HG02840 (cell line): ENCODE data around the gene ATP5ME.
"Not testable (repeated sequence)": the region's sequence is repeated elsewhere in the genome, so short reads cannot be mapped to it uniquely, and the experiment has no call there.

ENCODE experiments used
- ATAC-seq: cut with Tn5 transposase; IDR thresholded peaks from one replicate; pipeline ENCODE4 v1.9.1; 2021; ENCODE audit warnings: mild to moderate bottlenecking, moderate library complexity, moderate number of reproducible peaks; ENCODE audit not compliant: unreplicated experiment, low FRiP score

The ATP5ME gene, protein sequence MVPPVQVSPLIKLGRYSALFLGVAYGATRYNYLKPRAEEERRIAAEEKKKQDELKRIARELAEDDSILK

DNA sequence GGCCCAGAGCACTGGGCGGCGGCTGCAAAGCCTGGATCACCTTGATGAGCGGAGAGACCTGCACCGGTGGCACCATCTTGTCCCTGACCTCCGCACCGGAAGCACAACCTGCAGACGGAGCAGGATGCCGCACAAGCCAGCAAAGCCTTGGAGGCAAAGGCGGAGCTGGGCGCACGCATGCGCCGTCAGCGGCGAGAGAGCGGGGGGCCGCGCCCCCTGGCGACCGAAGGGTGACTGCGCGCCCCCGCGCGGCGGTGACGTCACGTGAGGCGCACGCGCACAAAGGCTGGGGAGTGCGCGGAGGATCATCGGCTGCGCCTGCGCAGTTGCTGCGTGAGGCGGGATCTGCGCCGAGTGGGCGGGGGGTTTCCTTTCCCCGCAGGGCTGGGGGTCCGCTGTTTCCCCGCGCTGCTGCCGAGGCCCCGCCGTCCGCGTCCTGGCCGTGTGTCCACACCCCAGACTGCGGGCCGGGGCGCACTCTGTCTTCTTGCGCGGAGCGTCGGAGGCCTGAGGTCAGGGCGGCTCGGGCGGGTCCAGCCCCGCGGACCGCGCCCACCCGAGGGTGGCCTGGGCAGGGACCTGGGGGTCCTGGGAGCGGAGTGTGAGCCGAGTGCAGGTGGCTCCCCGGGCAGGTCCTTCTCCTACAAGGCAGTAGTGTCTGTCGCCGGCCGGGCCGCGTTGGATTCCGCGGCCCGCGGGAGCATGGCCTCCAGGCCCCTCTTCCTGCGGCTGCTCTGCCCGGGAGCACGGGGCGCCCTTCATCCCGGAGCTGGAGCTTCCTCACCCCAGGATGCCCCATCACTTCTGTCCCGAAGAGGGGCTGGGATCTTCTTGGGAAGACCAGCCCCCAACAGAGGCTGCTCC lies at the start of gene ATP5ME, which contains the start of gene MYL5:
Gene ATP5ME, minus strand, starts transcription at position 105 of the 864 bp plus-strand sequence. Its CDS starts 29 bp downstream, at position 76.
Gene MYL5, plus strand, starts transcription at position 371 of the 864 bp plus-strand sequence. CDS start 3,485 bp downstream, outside the sequence.
- peak; percentile 78 for ATAC-seq

DNA sequence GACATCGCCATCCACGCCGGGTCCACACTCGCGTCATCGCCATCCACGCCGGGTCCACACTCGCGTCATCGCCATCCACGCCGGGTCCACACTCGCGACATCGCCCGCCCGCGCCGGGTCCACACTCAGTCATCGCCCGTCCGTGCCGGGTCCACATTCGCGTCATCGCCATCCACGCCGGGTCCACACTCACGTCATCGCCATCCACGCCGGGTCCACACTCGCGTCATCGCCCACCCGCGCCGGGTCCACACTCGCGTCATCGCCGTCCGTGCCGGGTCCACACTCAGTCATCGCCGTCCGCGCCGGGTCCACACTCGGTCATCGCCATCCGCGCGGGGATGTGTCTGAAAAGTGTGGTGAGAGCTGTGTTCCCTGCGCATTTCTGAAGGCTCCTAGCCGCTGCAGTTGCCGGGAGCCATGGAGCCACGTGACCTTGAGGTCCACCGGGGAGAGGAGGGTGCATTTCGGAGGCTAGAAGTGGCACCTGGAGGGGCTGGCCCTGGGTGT lies 48.8 kb upstream of the ATP5ME start:
- ATAC-seq = no peak

DNA sequence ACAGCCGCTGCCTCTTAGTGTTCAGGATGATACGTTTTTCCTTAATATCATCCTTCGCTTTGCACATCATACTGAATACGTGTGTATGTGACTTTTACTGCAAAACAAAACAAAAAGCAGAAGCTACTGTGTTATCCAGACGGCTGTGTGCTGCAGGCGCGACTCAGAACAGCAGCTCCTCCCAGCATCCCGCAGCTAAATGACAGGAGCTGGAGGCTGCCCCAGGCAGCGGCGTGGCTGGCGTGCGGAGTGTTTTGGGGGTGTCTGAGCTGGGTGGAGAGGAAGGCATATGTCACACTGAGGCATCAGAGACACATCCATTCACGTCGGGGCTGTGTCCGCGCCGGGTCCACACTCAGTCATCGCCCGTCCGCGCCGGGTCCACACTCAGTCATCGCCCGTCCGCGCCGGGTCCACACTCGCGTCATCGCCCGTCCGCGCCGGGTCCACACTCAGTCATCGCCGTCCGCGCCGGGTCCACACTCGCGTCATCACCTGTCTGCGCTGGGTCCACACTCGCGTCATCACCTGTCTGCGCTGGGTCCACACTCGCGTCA lies 48.2 kb upstream of the ATP5ME start:
- no peak for ATAC-seq

DNA sequence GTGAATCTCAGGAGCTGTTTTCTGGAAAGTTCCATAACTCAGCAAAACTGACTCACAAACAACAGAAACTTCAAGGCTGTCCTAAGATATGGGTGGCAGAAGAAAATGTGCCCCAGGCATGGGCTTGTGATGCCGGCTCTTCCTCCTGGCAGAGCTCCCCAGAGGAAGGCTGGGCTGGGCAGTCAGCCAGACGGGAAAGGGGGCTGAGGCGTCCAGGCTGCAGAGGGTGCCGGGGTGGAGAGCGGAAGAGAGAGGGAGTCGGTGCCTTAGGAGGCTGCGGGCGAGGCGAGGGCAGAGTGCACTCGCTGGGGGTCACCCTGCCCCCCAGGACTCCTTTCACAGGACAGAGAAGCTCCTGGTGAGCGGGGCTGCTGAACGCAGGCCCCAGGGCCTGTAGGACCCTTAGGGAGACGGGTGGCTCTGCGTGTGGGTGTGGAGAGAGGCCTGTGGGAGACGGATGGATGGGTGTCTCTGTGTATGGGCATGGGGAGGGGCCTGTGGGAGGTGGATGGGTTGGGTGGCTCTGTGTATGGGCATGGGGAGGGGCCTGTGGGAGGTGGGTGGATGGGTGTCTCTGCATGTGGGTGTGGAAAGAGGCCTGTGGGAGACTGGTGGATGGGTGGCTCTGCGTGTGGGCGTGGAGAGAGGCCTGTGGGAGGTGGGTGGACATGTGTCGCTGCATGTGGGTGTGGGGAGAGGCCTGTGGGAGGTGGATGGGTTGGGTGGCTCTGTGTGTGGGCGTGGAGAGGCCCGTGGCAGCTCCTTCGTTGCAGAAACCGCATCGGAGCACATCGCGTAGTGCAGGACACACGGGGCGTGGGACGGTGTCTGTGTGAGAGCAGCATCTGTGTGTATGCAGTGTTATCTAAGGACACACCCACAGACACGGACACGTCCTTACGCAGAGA lies 47.4 kb upstream of the ATP5ME start:
- ATAC-seq = no peak

DNA sequence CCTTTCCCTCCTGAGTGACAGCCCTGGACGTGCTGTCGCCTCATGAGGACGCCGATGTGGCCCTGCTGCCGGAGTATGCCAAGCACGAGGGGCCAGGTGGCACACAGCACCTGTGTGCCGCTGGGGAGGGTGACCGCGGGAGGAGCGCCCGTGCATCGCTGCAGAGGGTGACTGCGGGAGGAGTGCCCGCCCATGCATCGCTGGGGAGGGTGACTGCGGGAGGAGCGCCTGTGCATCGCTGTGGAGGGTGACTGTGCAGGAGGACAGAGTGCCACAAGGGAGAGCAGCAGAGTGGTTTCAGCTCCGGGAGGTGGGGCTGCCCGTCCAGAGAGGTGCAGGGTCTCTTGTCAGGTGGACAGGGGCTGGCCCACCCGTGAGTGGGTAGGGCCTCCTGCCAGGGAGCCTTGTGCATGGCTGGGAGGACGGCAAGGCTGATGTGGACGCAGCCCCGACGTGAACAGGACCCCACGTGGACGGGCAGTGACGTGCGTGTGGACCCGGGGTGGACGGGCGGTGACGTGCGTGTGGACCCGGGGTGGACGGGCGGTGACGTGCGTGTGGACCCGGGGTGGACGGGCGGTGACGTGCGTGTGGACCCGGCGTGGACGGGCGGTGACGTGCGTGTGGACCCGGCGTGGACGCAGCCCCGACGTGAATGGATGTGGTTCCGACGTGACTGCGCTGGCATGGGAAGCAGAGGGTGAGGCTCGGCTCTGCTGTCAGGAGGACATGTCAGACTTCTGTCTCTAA lies 46.2 kb upstream of the ATP5ME start:
- no peak for ATAC-seq

DNA sequence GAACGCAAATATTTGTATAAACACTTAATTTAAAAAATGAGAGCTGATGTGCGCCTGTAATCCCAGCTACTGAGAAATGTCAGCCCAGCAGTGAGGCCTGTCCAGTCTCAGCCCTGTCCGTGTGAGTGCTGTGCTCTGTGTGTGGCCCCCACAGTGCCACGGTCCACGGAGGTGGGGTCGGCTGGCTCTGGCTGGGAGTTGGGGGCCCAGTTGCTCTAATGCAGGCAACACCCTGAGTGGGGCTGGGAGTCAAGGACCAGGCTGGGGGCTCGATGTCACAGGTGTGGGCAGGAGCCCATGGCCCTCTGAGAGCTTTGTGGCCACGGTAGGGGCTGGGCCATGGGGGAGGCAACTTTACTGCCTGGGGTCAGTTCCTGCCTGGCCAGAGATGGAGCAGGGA lies 44.4 kb upstream of the ATP5ME start:
- no peak for ATAC-seq

DNA sequence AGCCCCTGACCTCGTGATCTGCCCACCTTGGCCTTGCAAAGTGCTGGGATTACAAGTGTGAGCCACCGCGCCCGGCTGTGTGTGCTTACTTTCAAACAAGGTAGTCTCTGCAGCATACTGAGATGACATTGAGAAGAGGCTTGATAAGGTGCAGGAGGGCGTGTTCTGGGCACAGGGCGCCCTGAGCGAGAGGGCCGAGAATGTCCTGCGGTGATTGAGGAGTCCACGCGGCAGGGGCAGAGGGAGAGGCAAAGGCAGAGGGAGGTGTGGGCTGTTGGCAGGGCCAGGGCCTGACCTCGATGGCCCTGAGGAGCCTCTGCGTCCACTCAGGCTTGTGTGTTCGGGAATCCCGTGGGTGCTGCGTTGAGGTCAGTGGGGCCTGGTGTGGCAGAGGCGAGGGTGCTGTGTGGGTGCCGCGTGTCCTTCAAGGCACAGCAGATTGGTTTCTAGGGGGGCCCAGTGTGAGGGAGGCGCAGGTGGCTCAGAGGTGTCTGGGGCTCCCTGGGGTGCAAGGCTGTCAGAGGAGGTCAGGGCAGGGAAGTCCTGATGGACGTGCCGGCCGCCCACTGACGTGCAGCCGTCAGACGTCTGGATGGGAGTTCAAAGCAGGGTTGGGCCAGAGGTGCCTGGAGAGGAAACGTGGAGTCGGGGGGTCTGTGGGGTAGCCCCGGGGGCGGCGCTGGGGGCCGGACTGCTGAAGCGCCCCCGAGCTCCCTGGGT lies 43.7 kb upstream of the ATP5ME start:
- no peak for ATAC-seq

DNA sequence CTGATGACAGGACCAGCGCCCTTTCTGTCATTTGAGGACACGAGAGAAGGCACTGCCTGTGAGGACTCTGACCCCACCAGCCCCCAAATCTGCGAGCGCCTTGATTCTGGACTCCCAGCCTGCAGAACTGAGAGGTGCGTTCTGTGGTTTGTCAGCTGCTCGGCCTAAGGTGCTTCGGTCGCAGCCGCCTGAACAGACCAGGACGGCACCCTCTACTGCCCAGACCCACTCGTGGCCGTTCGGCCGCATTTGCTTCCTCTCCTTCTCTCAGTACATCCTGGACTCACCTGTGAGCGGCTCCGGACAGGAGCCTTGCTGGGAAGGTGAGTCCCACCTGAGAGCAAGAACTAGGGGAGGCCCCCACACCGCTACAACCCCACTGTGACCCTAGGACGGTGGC lies 40.0 kb upstream of the ATP5ME start:
- no peak for ATAC-seq

DNA sequence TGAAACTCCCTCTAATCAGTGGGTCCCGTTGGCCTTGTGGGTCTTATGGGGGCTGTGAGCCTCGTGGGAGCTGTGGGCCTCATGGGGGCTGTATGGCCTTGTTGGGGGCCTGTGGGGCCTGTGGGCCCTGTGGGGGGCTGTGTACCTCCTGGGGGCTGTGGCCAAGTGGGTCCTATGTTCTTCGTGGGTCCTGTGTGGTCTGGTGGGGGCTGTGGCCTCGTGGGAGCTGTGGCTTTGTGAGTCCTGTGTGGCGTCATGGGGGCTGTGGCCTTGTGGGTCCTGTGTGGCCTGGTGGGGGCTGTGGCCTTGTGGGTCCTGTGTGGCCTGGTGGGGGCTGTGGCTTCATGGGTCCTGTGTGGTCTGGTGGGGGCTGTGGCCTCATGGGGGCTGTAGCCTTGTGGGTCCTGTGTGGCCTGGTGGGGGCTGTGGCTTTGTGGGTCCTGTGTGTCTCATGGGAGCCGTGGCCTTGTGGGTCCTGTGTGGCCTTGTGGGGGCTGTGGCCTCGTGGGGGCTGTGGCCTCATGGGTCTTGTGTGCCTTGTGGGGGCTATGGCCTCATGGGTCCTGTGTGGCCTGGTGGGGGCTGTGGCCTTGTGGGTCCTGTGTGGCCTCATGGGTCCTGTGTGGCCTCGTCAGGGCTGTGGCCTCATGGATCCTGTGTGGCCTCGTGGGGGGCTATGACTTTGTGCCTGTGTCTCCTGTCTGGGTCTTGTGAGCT lies 39.0 kb upstream of the ATP5ME start:
- ATAC-seq = no peak

DNA sequence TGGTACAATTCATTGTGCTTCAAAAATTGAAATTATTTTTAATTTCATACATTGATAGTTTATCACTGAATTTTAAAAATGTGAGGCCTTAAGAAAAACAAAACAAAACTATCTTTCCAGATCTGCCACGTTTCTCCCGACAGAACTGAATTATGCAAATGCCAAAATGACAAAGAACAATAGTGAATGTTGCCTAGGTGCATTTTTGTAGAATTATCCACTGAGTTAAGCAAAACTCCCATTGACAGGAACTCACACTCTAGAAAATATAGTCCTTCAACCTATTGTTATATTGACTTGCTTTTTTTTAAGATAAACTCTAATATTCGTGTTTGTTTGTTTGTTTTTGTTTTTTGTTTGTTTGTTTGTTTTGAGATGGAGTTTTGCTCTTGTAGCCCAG lies 38.0 kb upstream of the ATP5ME start:
- no peak for ATAC-seq

DNA sequence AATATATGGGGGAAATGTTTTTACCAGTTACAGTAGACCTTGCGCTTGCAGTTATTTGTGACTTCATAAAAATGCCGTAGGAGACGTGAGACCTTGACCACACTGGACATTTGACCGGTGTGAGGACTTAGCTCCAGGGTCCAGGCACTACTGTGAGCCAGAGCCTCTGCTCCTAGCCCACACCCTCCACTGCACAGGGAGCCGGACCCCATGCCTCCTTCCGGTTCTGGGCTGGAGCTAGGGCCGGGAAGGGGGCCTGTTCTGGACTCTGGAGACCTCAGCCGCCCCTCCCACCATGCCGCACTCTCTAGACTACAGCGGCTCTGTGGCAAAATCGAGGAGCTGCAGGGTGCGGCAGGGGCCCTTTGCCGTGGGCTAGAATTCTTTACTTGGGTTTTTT lies 36.8 kb upstream of the ATP5ME start:
- no peak for ATAC-seq

DNA sequence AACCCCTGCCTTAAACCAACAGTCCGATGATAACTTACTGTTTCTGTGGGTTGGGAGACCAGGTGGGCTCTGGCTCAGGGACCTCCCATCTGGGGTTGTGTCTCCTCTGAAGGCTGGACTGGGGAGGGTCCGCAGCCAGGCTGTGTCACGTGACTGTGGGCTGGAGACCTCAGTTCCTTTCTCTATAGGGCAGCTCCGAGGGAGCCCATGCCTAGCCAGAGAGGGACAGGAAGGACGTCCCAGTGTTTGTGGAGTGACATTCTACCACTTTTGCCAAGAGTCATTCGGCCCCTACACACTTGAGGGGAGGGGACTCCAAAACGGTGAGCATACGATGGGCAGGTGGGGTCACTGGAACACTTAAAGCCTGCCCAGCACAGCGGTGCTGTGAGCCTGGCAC lies 36.0 kb upstream of the ATP5ME start:
- ATAC-seq = no peak

DNA sequence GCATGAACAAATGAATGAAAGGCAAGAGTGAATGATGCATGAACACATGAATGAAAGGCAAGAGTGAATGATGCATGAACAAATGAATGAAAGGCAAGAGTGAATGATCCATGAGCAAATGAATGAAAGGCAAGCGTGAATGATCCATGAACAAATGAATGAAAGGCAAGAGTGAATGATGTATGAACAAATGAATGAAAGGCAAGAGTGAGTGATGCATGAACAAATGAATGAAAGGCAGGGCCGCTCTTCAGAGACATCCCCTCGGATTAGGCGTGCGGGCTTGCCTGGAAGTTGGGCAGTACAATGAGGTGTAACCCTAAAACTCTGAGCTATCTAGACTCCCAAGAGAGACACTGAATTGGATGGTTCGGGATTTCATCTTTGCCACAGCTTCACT lies 35.3 kb upstream of the ATP5ME start:
- no peak for ATAC-seq

DNA sequence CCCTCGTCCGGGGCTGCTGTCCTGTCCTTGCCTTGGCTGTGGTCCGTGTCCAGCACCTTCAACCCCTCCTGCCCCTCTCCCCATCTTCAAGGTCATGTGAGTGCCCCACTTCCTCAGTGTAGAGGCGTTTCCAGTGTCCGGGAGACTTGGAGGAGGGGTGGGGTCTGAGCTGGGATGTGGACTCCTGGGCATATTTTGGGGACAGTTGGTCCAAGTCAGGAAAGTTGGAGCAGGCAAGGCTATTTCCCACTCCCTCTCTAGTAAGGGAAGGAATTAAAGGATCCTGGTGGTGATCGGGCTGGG lies 34.5 kb upstream of the ATP5ME start:
- no peak for ATAC-seq

DNA sequence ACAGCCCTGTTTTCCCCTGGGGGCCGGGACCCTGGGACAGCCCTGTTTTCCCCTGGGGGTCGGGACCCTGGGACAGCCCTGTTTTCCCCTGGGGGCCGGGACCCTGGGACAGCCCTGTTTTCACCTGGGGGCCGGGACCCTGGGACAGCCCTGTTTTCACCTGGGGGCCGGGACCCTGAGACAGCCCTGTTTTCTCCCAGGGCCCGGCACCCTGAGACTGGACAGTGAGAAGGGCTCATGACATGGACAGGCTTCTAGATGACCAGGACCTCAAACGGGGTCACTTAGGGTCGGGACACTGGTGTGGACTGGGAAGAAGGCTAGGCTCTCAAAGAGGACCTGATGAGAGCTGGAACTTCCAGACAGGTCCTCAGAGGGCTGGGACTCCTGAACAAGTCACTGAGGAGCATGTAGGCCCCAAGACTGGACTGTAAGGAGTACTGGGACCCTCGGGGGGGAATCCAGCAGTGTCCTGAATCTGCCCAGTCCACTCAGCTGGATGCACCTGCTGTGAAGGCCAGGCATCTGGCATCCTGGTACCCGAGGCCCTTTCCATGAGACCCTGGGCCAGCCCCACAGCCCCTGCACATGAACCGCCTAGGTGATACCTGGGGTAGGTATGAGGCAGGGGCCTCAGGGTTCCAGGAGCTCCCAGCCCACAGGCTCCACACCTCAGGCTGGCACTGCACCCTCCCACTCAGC lies 34.0 kb upstream of the ATP5ME start:
- ATAC-seq = no peak

DNA sequence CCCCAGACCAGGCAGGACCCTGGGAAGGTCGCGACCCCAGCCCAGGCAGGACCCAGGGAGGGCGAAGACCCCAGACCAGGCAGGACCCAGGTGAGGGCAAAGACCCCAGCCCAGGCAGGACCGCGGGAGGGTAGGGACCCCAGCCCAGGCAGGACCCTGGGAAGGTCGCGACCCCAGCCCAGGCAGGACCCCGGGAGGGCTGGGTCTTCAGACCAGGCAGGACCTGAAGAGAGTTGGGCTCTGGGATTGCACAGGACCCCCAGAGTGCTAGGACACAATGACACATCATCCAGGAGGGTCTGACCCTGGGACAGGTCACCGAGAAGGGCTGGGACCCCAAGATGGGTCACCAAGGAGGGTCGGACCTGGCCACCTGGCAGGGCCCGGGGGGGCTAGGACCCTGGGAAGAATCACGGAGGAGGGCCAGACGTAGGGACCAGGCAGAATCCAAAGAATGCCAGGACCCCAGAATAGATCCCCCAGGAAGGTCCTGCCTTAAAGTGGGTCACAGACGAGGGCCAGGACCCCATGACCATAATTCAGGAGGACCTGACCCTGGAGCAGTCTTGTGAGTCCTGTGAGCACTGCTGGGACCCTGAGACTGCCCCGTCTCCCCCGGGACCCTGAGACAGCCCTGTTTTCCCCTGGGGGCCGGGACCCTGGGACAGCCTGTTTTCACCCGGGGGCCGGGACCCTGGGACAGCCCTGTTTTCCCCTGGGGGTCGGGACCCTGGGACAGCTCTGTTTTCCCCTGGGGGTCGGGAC lies 32.9 kb upstream of the ATP5ME start:
- no peak for ATAC-seq

DNA sequence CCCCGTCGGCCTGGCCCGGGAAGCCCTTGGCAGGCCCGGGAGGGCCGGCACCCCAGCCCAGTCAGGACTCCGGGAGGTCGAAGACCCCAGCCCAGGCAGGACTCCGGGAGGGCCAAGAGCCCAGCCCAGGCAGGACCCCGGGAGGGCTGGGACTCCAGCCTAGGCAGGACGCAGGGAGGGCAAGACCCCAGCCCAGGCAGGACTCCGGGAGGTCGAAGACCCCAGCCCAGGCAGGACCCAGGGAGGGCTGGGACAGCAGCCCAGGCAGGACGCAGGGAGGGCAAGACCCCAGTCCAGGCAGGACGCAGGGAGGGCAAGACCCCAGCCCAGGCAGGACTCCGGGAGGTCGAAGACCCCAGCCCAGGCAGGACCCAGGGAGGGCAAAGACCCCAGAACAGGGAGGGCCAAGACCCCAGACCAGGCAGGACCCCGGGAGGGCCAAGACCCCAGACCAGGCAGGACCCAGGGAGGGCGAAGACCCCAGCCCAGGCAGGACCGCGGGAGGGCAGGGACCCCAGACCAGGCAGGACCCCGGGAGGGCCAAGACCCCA lies 32.1 kb upstream of the ATP5ME start:
- not testable (repeated sequence) for ATAC-seq
